HG03108 (cell line): ENCODE measurements around the gene CFL1.
"Not testable (repeated sequence)": the region's sequence is repeated elsewhere in the genome, so short reads cannot be mapped to it uniquely, and the experiment has no call there.

Experiments
- ATAC-seq: cut with Tn5 transposase; IDR thresholded peaks from one replicate; pipeline ENCODE4 v1.9.1; 2021; ENCODE audit warnings: moderate library complexity; ENCODE audit not compliant: unreplicated experiment

The CFL1 gene

DNA sequence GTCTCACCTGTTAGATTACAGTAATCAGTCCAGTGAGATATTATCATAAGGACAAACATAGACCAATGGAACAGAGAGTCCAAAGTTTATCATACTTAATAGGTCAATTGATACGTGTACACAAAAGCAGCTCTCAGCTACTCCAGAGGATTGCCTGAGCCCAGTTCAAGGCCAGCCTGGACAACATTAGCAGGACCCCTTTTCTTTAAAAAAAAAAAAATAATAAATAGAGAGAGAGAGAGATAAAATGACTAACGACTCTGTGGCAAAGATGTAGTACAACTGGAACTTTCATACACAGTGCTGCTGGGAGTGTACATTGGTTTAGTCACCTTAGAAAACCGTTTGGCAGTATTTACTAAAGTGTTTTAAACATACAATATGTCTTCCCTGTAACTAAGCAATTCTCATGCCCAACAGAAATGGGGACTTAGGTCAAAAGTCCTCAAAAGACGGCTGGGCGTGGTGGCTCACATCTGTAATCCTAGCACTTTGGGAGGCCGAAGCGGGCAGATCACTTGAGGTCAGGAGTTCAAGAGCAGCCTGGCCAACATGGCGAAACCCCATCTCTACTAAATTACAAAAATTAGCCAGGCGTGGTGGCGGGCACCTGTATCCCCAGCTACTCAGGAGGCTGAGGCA, 13.6 kb downstream of the CFL1 start:
- ATAC-seq: no peak

DNA sequence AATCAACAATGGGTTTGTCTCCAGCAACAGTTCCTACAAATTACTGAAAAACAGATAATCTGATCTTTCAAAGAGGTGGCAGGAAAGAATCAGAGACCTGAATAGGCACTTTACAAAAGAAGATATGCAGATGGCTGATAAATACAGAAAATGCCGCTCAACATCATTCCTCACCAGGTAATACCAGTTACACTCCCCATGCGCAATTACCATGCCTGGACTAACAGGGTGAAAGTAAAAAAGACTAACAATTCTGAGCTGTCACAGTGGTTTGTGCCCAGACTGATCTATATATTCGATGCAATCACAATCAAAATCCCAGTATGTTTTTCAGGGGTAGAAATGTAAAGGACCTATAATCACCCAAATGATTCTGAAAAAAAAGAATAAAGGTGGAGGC, 14.2 kb downstream of the CFL1 start:
- ATAC-seq: no peak

DNA sequence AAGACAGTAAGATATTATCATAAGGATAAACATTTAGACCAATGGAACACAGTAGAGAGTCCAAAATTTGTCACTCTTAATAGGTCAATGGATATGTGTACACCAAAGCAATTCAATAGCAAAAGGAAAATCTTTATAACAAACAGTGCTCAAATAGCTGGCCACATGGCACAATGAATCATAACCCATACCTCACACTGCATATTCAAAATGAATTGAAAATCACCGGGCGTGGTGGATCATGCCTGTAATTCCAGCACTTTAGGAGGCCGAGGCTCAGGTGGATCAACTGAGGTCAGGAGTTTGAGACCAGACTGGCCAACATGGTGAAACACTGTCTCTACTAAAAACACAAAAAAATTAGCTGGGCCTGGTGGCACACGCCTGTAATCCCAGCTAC, 15.8 kb downstream of the CFL1 start:
- ATAC-seq: no peak

DNA sequence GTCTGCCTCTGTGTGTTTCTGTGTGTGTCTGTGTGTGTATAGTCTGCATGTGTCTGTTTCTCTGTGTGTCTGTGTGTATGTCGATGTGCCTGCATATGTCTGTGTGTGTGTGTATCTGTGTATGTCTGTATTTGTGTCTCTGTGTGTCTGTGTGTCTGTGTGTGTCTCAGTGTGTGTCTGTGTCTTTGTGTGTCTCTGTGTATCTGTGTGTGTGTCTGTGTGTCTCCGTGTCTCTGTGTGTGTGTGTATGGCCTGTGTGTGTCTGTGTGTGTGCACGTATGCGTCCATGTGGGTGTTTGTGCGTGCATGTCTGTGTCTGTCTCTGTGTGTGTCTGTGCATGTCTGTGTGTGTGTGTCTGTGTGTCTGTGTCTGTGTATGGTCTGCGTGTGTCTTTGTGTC, 23.8 kb downstream of the CFL1 start:
- no peak for ATAC-seq

DNA sequence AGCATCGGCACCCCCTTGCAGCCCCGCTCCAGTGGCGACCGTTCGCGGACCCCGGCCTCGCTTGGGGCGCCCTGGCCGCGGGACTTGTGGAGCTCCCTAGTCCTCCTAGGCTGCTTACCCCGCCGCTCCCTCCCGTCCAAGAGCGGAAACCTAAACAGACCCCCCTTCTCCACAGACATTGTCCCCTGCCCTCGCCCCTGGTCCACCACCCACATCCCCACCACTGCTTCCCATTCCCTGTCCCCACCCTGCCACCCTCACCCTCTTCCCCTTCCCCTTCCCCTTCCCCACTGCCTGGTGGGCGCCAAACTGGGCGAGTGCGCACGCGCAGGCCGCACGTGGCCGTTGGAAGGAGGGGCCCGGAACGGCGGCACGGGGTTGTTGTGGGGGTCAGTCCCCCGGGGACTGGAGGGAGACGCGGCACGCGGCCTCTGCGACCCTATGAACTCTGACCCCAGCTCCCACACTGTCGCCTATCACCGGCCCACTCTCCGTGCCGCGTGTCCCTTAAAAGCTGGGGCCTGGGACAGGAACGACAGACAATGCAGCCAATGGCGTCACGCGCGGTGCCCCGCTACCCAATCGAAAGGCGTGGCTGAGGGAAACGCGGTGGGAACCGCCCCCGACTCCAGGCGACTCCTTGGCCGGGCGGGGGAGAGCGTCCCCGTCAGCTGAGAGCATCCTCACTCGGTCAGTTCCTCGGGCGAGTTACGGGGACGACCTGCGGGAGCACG, 24.5 kb downstream of the CFL1 start, which contains the start of gene SNX32:
Gene SNX32 (plus strand): TSS at position 667 of the 734 bp plus-strand sequence. CDS start 103 bp downstream, outside the sequence.
- ATAC-seq: peak; percentile 92

DNA sequence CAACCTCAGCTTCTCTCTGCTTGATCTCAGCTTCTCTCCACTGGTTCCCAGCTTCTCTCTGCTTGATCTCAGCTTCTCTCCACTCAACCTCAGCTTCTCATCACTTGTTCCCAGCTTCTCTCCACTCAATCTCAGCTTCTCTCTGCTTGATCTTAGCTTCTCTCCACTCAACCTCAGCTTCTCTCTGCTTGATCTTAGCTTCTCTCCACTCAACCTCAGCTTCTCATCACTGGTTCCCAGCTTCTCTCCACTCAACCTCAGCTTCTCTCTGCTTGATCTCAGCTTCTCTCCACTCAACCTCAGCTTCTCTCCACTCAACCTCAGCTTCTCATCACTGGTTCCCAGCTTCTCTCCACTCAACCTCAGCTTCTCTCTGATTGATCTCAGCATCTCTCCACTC, 25.7 kb downstream of the CFL1 start:
- ATAC-seq: not testable (repeated sequence)

DNA sequence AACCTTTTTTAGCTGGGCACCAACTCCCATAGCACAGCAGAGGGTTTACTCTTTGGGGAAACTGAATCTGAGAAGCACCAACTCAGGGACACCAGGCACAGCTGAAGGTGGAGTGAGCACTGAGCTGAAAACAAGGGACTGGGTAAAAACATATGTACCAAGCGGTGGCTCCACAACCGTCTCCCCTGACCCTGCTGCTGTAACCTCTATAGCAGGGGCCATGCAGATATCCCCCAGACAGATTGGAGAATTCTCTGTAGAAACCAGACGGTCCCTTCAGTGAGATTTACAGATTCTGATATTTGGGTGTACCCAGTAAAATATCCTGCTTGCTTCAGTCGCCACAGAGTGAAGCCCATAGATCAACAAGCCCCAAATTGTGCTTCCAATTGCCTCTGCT, 28.5 kb downstream of the CFL1 start:
- no peak for ATAC-seq

DNA sequence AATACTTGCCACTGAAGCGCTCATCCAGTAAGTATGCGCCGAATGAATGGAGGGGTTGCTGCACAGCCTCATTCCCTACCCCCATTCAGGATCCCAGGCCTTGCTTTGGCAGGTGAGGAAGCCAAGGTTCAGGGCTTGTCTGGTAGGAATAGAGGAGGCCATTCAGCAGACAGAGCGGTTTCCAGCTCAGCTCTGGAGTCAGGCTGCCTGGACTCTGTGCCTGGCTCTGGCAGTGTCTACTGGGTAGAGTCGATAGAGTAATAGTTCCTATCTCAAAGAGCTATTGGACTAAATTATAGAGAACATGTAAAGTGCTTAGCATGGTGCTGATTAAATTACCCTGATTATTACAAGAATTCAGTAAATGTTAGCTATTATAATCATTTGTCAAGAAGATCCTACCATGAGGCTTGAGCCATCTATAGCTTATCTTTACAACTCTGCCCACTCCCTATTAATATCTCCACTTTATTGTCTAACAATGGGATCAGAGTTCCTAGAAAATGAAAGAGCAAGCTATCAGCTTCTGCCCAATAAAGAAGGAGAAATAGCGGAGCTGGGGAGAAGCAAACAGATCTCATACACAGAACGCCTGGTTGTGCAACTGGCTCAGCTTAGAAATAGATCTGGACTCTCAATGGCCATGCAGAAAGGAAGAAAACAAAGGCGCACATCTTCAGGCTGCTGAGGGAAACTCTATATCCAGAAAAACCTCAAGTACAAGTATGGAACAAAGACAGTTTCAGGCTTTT, 30.8 kb downstream of the CFL1 start:
- ATAC-seq: no peak

DNA sequence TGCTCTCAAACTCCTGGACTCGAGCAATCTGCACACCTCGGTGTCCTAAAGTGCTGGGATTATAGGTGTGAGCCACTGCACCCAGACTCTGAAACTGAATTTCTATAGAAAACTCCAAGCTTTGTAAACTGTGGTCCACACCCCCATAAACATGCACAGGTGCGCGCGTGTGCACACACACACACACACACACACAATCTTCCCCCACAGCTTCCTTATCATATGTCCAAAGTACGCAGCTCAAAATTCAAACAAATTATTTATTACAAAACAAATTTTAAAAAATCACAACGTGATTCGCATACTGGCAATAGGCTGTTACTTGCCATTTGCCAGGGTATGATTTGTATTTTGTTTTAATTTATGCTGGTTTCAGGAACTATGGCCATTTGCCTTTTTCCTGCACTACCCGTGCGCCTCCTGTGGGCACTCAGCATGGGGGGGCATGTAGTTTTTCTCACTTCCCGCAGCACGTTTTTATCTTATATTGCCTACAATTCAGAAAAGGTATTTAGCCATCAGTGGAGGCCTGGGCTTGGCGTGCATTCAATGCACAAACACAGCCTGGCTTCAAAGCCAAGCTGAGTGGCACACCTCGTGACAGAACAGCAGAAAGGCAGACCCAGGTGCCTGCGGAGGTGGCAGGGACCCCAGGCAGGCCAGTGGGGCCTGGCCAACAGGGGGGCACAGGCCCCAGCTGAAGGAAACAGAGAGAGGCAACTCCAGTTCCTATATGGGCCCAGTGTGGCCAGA, 35.0 kb downstream of the CFL1 start:
- no peak for ATAC-seq

DNA sequence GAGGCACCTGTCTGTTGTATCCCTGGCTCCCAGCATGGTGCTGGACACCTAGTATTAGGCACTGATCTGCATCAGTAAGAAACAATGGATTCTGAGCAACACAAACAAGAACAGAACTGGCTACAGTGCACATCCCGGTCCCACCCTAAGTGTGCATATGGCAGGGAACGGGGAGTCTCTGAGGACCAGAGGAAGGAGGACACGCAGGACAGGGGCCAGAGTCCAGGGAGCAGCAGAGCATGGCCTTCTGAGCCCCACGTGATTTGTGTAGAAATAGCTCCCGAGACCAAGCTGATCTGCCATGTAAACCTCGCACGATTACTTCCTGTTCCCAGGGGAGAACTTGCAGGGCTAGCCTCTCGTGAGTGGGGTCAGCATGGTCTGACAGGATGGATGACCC, 36.9 kb downstream of the CFL1 start:
- no peak for ATAC-seq

DNA sequence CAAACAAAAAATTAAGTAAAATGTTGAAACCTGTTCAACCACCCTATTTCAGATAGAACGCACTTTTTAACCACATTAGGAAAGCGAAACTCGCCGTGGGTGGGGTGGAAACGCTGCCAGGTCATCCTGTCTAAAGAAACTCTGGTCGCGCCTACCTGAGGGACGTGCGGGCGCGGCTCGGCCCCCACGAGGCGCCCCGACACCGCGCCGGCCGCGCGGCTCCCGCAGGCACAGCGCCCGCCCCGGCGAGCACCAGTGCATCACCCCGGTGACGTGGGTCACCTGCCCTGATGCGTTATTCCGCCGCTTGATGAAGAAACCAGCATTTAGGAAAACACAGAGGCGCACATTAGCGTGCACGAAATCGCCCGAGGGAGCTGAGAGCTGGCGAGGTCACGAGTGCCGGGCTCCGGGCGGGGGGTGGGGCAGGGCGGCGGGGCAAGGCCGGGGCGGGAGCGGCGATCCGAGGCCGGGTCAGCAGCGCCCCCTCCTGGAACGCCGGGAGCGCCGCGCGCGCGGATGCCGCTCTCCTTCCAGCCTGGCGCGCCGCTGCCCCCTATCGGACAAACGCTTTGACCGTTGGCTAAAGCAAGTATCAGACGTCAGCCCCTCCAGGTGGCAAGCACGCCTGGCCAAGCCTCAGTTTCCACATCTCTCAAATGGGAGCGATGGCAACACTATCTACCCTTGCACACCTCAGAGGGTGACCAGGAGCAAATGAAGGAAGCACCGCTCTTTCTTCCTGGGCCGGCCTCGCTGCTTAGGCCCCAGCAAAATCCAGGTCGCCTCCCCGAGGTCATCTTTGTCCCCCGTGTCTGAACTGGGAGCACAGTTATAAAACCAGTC, 39.9 kb downstream of the CFL1 start:
- peak; percentile 74 for ATAC-seq

DNA sequence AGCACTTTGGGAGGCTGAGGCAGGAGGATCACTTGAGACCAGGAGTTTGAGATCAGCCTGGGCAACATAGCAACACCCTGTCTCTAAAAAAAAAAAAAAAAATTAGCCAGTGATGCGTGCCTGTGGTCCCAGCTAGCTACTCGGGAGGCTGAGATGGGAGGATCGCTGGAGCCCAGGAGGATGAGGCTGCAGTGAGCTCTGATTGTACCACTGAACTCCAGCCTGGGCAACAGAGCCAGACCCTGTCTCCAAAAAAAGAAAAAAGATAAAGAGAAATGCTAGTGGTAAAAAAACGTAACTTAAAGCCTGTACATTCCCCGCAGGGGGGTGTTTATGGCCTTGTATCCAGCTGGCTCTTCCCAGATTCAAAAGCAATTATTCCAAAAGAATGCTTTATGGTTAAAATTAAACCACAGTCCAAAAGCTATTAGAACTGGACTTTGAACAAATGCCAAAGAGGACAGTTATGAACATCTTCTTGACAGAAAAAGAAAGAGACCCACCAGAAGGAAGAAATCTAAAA, 40.6 kb downstream of the CFL1 start:
- ATAC-seq: no peak

DNA sequence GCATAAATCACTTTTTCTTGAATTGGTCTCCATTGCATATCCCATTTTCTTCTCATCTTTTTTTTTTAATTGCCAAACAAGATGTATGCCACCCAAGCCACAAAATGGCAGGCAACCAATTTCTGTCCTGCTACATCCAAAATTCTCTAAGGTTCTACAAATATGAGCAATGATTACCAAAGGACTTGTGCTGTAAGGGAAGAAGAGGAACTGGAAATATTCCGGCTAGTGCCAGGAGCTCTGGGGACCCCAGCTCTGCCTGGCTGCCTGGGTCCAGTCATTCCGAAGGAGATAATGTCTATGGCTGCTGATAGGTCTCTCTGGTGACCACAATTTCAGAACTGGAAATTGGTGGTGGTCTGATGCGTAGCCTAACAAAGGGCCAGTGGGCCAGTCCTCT, 41.3 kb downstream of the CFL1 start:
- no peak for ATAC-seq

DNA sequence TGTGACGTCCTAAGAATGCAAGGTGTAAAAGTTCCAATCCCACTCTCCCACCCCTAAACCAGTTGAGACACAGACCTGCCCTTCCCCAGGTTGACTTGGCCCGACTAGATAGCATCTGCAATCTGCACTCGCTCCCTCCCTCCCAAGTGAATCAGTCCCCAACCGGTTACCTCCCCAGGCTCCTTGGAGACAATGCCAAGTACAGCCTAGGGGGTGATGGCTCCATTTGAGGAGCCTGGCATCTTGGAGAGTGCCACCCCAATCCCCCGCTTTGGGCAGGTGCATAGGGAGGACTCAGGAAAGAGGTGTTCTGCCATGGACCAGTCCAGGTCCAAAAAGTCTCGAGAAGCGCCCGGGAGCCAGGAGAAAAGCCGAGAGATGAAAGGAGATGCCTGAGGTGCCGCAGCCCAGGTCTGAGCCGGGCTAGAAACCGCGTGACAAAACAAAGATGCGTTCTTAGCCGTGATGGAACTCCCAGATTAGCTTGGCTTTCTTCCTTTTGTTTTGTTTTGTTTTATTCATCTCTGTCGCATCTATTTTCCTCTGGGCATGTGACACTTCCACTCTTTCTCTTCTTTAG, 42.9 kb downstream of the CFL1 start:
- no peak for ATAC-seq

DNA sequence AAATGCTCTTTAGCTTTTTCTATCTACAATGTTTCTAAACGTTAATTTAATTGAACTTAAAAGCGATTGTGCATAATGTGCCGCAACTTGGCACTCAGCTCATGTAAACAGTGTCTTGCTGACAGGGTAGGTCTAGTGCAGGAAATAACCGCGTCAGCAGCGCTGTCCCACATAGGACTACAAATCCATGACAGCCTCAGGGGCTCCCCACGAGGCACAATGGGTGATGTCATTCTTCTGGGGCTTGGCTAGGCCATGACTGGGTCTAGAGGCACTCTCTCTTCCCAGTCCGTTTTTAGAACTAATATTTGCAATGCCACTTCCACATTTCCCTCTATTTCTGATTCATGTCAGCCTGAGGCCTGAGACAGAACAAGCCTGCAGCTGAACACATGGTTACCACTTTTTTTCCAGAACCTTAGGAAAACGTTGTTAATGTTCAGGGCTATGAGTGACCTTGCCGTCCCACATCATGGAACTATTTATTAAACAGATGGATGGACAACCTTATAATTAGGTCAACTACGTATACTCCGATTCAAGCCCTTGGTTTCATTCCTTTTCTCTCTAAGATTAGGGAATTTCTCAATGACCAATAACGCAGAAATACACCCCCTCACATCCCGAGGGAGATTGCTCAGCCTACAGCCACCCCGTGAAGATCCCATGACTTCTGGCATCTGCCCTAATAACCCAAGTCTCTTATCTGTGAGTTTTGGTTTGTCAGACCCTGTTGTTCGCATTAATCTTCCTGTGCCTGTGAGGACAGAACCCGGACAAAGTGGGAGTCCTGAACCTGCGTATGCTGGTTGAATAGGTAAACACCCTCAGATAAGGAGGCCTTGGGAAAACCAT, 43.6 kb downstream of the CFL1 start:
- ATAC-seq: no peak

DNA sequence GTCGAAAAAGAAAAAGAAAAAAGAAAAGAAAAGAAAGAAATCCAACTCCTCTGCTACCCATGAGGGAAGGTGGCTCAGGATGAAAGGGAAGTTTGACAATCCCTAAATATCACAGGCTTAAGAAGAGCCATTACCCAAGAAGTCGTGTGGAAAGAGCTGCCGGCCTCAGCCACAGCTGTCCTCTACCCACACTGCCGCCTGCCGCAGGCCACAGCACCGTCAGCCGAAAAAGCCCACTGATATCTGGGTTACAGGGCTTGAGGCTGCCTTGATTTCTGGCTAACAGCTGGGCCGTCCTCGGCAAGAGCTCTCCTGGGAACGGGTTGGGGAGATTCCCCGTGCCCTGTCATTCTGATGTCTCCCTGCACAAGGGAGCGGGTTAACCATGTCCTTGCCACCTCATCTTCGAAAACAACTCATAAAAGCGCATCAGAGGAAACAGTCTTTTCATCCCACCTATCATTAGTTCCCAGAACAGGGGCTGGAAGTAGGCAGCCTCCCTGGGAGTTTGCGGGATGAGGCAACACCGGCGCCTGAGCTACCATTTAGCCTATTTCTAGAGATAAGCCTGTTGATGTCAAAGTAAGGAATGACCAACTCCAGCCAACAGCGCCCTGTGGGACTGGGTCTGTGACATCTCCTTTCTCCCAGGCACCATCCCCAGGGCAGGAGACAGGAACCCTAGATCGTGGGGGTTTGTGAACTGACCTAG, 46.1 kb downstream of the CFL1 start:
- no peak for ATAC-seq

DNA sequence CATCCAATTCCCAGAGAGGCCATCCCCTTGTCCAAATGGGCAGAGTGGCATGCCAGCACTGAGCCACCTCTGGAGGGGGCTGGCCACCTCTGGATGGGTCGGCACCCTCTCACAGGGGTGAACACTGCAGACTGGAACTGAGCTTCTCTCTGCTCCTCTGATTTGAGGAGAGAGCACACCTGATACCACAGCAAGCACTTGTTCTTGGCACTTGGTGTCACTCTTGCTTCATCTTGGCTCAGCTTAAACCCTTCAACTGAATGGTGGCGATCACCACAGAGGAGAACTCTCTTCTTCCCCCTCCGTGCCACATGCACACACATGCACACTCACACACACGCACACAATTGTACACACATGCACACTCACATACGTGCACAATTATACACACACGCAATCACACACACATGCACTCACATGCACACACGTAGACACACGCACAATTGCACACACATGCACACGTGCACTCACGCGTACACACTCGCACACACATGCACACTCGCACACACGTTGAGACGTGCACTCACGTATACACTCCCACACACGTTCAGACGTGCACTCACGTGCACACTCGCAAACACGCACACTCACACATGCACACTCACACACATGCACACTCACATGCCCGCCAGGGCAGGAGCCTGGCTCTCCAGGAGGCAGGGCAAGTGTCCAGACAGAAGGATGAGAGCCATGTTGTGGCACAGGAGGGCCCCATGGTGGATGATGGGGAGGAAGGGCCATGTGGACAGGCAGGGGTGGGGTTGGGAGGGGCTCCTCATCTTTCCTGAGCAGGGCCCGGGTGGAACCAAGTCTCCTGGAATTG, 47.7 kb downstream of the CFL1 start:
- no peak for ATAC-seq
